NCI-H345 (cell line): ENCODE results near the gene AMY1C.
"Not testable (repeated sequence)": the region's sequence is repeated elsewhere in the genome, so short reads cannot be mapped to it uniquely, and the experiment has no call there.

ENCODE experiments used
- DNase-seq: peaks from one replicate; lab custom pipeline; 2025; lab: John Stamatoyannopoulos, UW

The AMY1C gene

GRCh38 chr1:103749598-103749997, at the start of gene AMY1C:
Gene AMY1C (plus strand): TSS chr1:103749898. CDS start chr1:103750470, 572 bp downstream.
- not testable (repeated sequence) for DNase-seq

- DNase-seq, result not testable (repeated sequence)
These were observed 49.0 kb upstream of the AMY1C start for GRCh38 chr1:103700669-103701068.

DNA sequence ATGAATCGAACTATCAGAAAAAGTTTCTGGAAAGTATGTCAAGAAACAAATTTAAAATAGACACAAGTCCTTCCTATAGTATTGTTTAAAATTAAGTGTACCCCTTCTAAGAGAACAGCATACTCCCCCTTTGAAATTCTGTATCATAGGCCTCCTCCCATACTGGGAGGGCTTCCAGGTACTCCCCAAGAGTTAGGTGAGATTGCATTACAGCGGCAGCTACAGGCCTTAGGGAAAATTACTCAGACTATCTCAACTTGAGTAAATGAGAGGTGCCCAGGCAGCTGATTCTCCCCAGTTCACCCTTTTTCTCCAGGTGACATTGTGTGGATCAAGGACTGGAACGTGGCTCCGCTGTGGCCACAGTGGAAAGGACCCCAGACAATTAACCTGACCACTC, 48.4 kb upstream of the AMY1C start:
- DNase-seq, result not testable (repeated sequence)

- DNase-seq, result not testable (repeated sequence)
These were observed 42.0 kb upstream of the AMY1C start for GRCh38 chr1:103707670-103708069.

GRCh38 chr1:103710381-103710780, 39.3 kb upstream of the AMY1C start:
- not testable (repeated sequence) for DNase-seq

GRCh38 chr1:103717404-103717803, 32.3 kb upstream of the AMY1C start:
- DNase-seq, result not testable (repeated sequence)

GRCh38 chr1:103721473-103721872, 28.2 kb upstream of the AMY1C start:
- DNase-seq, result not testable (repeated sequence)

GRCh38 chr1:103735334-103735733, 14.4 kb upstream of the AMY1C start:
- not testable (repeated sequence) for DNase-seq

GRCh38 chr1:103738031-103738430, 11.7 kb upstream of the AMY1C start:
- not testable (repeated sequence) for DNase-seq

GRCh38 chr1:103744449-103744848, 5.2 kb upstream of the AMY1C start:
- not testable (repeated sequence) for DNase-seq

DNA sequence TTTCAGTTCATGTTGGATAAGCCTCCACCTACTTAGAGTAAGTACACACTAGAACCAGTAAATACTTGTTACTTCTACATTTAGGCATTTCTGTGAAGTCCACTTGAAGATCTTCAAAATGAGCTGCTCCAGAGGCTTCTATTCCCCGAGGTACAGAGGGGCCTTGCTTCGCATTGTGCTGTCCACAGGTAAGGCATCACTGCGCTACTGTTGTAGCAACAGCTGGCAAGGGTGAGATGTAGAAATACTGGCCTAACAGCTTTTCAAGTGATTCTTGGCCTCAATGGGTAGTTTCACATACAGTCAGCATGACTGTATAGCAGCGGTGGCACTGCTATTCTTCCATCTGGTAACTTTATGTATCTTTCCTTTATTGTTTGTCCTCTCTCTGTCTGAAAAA, 4.7 kb upstream of the AMY1C start:
- DNase-seq, result not testable (repeated sequence)

DNA sequence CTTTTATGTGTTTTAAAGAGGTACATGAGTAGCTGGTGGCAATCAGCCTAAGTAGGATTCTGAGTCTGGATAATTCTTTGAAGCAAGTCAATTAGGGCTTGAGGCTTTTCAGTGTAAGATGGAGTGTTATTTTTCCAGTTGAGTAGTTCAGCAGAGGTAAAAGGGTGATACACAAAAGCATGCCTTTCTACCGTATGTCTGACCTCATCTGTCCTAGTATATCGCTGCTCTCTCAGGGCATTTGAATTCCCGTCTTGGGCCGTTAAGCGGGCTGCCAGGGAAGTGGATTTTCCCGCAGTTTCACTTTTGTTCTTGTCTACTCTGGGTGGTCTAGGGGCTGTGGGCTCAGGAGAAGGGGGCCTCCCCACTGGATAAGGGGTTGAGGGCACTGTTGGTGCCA, 1.4 kb upstream of the AMY1C start:
- not testable (repeated sequence) for DNase-seq

DNA sequence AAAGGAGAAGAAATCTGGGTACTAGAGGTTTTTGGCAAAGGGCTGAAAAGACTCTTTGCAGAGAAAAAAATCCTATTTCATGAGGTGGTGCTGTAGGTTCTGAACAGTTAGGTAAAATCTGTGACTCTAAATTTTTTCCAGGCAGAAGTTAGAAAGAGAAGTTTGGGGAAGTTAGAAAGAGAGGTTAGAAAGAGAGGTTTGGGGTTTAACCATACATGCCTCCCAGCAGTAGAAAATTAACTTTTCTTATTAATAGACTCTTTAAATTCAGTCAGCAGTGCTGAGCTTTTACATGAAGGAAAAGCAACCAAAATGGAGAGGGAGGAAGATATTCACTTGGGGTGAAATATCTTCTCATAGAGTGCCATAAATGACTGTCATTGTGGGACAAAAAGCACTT, 12.2 kb downstream of the AMY1C start:
- DNase-seq, result no peak

DNA sequence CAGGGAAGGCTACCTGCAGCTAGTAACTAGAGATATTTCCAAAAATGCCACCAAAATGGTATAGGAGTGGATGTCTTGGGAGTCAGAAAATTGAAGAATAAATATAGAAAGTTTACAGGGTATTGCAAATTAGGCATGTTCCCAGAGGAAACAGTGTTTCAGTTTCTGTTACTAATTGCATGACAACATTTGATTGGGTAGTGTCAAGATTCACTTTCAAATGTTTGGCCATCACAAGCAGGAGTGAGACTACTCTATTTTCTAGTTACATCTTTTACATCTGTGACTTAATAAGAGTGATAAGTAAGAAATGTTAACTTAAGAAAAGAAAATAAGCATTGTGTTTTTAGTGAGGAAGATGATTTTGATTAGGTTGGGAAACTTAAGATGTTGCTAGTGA, 30.2 kb downstream of the AMY1C start:
- no peak for DNase-seq

- DNase-seq, result no peak
These were observed 34.3 kb downstream of the AMY1C start for GRCh38 chr1:103783944-103784377.

- DNase-seq, result peak; percentile 3
These were observed 38.7 kb downstream of the AMY1C start for GRCh38 chr1:103788377-103788776.

GRCh38 chr1:103790172-103790571, 40.5 kb downstream of the AMY1C start:
- DNase-seq, result no peak
